Measurements from ENCODE around the gene MEA1.

MEA1 gene

DNA sequence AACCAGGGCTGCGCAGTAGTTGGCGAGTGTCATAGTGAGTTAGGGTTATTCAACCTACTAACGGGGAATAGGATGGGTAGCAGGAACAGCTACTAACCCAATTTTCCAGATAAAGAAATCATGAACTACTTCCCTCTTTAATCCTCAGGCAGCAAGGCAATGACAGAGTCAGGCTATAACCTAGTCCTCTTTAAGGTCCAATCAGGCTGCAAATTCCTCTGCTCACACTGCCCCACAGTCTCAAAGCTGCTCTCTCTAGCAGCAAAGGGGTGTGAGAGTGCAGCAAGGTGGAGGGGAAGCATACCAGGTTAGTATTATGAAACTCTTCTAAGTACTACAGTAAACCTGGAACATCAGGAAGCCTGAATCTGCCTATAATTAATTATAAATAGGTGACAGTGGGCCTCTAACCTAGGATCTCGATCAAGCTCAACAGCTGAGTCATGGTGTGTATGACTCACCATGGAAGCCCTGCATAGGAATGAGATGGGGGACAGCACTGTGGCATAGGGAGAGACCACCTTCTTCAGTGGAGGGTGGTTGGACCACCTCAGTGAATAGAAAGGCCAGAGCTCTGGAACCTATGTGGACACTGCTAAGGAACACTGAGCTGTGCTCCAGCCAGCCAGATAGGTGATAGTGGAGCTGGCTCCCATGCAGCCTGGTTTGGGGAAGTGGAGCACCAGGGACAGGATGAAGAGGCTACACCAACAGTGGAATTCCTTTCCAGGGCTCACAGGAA lies 42.7 kb downstream of the MEA1 start:
- no peak for DNase-seq (ENCODE audit: low spot score)

DNA sequence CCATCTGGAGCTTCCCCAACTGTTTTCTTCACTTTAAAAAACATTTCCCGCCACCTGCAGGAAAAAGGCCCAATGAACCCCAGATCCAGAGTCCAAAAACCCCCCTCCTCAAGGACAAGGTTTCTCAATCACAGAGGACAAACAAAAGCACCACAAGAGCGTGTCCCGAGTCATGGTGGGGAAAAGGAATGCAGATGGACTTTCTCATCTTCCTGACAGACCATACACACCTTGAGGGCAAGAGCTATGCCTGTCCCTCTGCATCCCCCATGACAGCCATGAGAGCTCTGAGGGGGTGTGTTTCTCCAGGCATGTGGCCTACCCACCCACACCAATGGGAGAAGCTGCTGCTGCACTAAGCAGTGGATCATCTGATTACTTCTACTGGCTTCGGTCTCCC lies 43.8 kb downstream of the MEA1 start:
- no peak for DNase-seq (ENCODE audit: low spot score)

DNA sequence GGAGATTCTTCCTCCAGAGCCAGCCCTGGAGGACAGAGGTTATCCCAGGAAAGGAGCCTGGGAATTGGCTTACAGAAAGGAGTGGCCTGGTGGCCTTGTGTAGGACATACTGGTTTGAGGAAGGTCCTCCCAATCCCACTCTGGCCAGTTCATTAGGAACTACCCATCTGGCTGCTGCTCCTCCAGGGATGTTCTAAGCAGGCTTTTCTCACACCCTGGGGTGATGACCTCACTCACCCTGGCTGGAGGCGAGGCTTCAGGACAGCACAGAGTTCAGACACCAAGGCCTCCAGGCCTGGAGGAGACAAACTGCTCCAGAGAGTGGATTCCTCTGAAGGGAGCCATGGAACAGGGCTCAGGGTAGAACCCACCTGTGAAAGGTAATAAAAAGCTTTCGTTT lies 44.3 kb downstream of the MEA1 start:
- no peak for DNase-seq (ENCODE audit: low spot score)

GRCh38 chr6:42968783-42969182 lies 45.0 kb downstream of the MEA1 start:
- no peak for DNase-seq (ENCODE audit: low spot score)

GRCh38 chr6:42968126-42968701 lies 45.5 kb downstream of the MEA1 start:
- no peak for DNase-seq (ENCODE audit: low spot score)

GRCh38 chr6:42967228-42967627 lies 46.5 kb downstream of the MEA1 start:
- DNase-seq (ENCODE audit: low spot score): no peak

DNA sequence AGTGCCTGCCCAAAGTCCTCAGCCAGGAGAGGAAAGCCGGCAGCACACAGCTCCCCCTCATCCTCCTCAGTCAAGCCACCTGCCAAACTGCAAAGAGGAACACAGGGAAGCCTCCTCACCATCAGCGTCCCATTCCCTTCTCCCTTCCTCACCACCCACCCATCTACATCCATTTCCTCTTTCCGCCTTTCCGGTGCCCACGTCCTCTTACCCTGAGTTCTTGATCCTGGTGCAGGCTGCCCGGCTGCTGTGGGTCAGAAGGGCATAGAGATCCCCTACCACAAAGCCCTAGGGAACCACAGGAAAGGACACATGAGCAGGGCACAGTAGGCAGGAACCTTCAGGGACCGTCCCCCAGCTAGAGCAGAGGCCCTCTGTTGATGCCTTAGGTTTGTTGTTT lies 47.2 kb downstream of the MEA1 start:
- DNase-seq (ENCODE audit: low spot score): no peak

GRCh38 chr6:42963855-42964605 lies 49.7 kb downstream of the MEA1 start:
- no peak for DNase-seq (ENCODE audit: low spot score)

DNA sequence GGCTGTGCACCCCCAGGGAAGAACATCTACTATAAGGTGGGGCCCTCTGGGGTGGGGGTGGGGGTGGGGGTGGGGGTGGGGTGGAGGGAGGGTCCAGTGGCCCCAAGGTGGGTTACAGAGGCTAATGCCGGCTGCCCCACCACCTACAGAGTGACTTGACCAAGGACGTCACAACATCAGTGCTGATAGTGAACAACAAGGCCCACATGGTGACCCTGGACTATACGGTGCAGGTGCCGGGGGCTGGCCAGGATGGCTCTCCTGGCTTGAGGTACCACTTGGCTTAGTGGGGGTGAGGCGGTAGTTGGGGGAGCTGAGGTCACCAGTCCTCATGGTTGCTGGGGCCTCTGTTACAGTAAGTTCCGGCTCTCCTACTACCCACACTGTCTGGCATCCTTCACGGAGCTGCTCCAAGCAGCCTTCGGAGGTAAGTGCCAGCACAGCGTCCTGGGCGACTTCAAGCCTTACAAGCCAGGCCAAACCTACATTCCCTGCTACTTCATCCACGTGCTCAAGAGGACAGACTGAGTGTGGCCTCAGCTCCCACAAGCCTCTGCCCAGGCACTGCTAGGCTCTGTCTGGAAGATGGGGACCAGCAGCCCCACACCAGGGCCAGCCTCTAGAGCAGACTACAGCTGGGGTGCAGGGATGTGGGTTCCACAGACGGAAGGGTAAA lies 50.4 kb downstream of the MEA1 start:
- DNase-seq (ENCODE audit: low spot score): no peak

GRCh38 chr6:42962502-42963178 lies 51.1 kb downstream of the MEA1 start:
- no peak for DNase-seq (ENCODE audit: low spot score)

DNA sequence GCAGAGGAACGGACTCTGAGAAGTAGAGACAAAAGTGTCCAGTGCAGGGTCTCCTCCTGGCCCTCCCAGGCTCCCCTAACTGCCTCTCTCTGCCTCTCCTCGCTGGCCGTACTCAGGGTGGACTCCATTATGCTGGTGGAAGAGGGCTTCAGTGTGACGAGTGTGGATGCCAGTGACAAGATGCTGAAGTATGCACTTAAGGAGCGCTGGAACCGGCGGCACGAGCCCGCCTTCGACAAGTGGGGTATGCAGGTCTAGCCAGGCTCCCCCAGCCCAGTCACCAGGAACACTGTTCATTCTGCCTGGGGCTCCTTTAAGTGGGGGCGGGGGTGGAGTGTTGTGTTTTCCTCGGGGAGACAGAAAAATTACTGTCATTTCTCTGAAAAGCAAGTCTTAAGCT lies 51.6 kb downstream of the MEA1 start:
- no peak for DNase-seq (ENCODE audit: low spot score)
